AG09319 (cell line): ENCODE measurements around the gene SFTPD.

Experiments
- DNase-seq: peaks from one replicate; pipeline ENCODE4 v3.0.0-alpha.2; 2010; ENCODE audit warnings: low read depth; ENCODE audit errors: extremely low read depth
- TF ChIP-seq, protein P1 (sequence below): IDR thresholded peaks from 2 replicates; pipeline ENCODE4 v1.5.1; 2011; ENCODE audit warnings: low read depth, mild to moderate bottlenecking, inconsistent platforms, low read length, moderate library complexity

Gene SFTPD

DNA sequence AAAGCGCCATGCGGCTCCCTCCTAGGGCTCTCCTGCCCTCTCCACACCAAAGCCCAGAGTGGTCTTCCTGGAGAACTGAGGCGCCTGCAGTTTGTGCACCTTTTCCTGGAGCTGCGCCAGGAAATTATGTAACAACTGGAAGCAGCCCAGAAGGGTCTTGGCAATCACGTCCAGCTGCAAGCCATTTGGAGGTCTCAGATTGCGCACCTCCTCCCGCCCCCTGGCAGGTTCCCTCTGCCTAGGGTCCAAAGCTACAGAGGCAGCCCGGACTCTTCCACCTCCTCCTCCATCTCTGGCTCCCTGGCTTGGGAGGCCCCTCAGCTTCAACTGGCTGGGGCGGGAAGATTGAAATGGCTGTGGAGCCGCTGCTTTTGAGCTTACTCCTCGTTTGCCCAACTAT, 34.0 kb upstream of the SFTPD start:
- no peak for DNase-seq
- TF ChIP-seq, protein P1, sequence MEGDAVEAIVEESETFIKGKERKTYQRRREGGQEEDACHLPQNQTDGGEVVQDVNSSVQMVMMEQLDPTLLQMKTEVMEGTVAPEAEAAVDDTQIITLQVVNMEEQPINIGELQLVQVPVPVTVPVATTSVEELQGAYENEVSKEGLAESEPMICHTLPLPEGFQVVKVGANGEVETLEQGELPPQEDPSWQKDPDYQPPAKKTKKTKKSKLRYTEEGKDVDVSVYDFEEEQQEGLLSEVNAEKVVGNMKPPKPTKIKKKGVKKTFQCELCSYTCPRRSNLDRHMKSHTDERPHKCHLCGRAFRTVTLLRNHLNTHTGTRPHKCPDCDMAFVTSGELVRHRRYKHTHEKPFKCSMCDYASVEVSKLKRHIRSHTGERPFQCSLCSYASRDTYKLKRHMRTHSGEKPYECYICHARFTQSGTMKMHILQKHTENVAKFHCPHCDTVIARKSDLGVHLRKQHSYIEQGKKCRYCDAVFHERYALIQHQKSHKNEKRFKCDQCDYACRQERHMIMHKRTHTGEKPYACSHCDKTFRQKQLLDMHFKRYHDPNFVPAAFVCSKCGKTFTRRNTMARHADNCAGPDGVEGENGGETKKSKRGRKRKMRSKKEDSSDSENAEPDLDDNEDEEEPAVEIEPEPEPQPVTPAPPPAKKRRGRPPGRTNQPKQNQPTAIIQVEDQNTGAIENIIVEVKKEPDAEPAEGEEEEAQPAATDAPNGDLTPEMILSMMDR, result no peak

DNA sequence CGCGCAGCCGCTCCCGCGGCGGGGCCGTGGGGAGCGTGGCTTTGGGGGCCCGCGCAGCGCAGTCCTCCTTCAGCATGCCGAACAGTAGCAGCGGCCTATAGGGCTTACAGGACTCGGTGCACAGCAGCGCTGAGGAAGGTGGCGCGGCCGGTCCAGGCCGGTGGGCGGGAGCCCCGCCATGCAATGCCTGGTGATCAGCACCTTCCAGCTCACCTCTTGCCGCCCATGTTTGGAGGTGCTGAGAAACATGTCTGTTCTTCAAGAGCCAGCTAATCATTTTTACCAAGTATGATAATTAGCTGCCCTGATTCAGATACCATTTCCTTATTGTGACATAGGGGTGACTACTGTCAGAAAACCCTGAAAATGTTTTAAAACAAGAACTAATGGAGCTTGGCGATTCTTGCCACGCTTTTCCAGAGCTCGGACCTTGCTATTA, 33.5 kb upstream of the SFTPD start:
- DNase-seq, result no peak
- TF ChIP-seq, protein P1, result no peak

DNA sequence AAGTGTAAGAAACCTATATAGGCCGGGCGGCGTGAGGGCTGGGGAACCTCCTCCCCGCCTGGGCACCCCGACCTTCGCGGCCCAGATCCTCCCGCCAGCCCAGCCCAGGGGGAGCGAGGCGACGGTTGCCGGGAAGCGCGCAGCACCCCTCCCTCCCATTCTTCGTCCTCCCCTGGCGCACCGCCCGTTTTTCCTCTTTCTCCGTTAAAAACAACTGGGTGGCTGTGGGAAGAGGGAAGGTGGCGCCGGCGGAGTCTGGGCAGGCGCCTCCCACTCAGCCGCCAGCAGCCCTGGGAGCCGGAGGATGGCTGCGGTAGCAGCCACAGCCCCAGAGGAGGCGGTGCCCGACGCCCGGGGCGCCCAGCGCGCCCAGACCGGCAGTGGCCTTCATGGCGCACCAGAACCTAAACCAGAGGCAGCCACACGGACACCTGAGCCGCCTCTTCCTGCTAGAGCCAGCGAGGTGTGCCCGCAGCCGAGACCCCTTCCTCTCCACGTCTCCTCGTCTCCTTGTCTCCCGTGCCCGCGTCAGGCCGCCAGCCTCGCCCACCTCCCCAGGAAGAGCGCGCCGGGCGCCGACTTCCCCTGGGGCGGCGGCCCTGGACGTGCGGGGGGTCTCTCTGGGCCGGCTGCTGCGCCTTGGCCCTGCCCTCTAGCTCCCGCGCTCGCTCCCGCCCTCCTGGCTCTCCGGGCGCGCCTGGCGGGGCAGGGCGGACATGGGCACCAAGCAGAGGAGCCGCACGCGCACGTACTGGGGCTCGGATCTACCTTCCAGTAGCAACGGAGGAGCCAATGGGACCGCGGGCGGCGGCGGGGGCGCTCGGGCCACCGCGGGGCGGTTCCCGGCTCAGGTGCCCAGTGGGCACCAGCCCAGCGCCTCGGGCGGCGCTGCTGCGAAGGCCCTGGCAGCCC, 32.8 kb upstream of the SFTPD start:
- DNase-seq, result no peak
- TF ChIP-seq, protein P1, result no peak

DNA sequence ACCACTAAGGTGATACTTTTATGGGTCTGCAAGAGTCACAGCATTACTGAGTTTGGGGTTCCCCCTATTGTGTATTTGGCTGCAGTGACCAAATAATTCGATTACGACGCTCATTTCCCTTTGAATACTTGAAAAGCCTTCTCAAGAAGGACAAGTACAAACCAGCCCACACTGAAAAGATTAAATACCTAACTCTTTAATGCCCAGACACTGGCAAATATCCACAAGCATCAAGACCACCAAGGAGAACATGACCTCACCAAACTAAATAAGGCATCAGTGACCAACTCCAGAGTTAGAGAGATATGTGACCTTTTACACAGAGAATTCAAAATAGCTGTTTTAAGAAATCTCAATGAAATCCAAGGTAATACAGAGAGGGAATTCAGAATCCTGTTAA, 31.8 kb upstream of the SFTPD start:
- TF ChIP-seq, protein P1, result no peak
- no peak for DNase-seq

DNA sequence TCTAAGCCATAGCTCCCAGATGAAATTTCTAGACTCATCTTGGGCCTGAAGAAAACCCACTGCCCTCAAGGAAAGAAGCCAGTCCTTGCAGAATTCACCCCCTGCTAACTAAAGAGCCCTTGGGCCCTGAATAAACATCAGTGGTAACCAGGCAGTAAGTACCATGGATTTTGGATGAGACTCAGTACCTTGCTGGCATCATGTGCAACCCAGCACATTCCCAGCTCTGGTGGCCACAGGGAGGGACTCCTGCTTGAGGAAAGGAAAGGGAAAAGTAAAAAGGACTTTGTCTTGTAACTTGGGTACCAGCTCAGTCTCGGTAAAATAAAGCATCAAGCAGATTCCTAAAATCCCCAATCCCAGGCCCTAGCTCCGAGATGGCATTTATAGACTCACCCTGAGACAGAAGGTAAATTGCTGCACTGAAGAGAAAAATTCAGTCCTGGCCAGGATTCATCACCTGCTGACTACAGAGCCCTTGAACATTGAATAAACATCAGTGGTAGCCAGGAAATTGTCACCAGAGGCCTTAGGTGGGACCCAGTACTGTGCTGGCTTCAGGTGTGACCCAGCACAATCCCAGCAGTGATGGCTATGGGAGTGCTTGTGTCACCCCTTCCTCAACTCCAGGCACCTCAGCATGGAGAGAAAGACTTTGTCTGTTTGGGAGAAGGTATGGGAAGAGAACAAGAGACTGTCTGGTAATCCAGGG, 31.2 kb upstream of the SFTPD start:
- TF ChIP-seq, protein P1, result no peak
- no peak for DNase-seq

DNA sequence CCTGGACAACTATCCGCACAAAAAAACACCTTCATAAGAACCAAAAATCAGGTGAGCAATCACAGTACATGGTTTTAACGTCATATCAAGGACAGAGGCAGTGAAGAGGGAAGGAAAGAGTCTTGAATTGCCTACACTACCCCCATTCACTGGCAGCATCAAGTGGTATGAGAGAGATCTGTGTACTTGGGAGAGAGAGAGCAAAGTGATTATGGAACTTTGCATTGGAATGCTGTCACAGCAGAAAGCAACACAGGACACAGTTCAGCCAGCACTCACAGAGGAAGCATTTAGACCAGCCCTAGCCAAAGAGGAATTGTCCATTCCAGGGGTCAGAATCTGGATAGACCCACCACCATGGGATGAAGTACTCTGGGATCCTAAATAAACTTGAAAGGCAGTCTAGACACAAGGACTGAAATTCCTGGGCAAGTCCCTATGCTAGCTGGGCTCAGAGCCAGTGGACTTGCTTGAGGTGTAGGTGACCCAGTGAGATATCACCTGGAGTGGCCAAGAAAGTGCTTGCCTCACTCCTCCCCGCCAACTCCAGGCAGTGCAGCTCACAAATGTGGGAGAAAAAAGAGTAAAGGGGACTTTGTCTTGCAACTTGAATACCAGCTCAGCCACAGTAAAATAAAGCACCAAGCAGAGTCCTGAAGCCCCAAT, 30.5 kb upstream of the SFTPD start:
- DNase-seq, result no peak
- TF ChIP-seq, protein P1, result no peak
